Lower leg skin (tissue), 4 donors: Measurements from ENCODE around the gene ZKSCAN2. TPM values are rescaled to one million over a fixed set of nuclear protein-coding genes. Genes with fewer than 3 reads are reported as not detected.

ENCODE experiments used
- DNase-seq, 2 donors: peaks; one replicate each; pipeline ENCODE4 v3.0.0-alpha.2; 2019; ENCODE audit warnings: low spot score in 2 of 2
- H3K4me3 ChIP-seq: fragments of 200-600 bp; sonication (generic); 2 replicates; pipeline ENCODE4 v1.5.1; 2017; ENCODE audit warnings: mild to moderate bottlenecking, low read depth; ENCODE audit not compliant: poor library complexity, severe bottlenecking
- POLR2A ChIP-seq, 2 donors: fragments of 450-650 bp; IDR thresholded peaks; one replicate each; pipeline ENCODE4 v1.6.1; 2016 to 2017; ENCODE audit warnings: antibody characterized with exemption in 2 of 2, mild to moderate bottlenecking in 1 of 2, moderate library complexity in 1 of 2
- WGBS, 2 donors: methylation state at CpG; one replicate each; pipeline ENCODE4 v1.1.5; 2018; 5-methylcytosine and 5-hydroxymethylcytosine counted together
- intact Hi-C: fragments of 100-400 bp; cut with DNase I; formaldehyde crosslinking; loops from one replicate; pipeline ENCODE4 v1.15.0; 2023; ENCODE audit warnings: low total_unique reads
- total RNA-seq, 4 donors: library from RNA; depleted of rRNA; stranded (reverse); fragments of >200 nt; gene quantifications; one replicate each; pipeline ENCODE4 v1.1.0, GENCODE V29; 2016
- TF ChIP-seq, protein P1 (sequence below), 3 donors: fragments of 450-650 bp; IDR thresholded peaks; one replicate each; pipeline ENCODE4 v1.5.1; 2016; ENCODE audit warnings: antibody characterized with exemption in 3 of 3, mild to moderate bottlenecking in 3 of 3, moderate library complexity in 2 of 3

The ZKSCAN2 gene
- total RNA-seq, 4 donors from 2014 or later, result 0.76 to 2.4 (median 1.6) TPM

GRCh38 chr16:25222959-25223358, 34.7 kb downstream of the ZKSCAN2 start:
- WGBS, 2 donors, result 64 to 69% methylated on average over 8 of the region's 8 CpGs
- no peak for DNase-seq
- H3K4me3 ChIP-seq, result no peak overlapping the region
- intact Hi-C loops, result loop anchor here (5.0 kb wide), 1 partner anchor 166 kb away; no protein-coding TSS in a partner anchor
- TF ChIP-seq, protein P1, sequence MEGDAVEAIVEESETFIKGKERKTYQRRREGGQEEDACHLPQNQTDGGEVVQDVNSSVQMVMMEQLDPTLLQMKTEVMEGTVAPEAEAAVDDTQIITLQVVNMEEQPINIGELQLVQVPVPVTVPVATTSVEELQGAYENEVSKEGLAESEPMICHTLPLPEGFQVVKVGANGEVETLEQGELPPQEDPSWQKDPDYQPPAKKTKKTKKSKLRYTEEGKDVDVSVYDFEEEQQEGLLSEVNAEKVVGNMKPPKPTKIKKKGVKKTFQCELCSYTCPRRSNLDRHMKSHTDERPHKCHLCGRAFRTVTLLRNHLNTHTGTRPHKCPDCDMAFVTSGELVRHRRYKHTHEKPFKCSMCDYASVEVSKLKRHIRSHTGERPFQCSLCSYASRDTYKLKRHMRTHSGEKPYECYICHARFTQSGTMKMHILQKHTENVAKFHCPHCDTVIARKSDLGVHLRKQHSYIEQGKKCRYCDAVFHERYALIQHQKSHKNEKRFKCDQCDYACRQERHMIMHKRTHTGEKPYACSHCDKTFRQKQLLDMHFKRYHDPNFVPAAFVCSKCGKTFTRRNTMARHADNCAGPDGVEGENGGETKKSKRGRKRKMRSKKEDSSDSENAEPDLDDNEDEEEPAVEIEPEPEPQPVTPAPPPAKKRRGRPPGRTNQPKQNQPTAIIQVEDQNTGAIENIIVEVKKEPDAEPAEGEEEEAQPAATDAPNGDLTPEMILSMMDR (IDR thresholded peaks at IDR 0.05), result no peak
- no peak for TF ChIP-seq POLR2A (IDR thresholded peaks at IDR 0.05)

GRCh38 chr16:25219070-25219737, 38.4 kb downstream of the ZKSCAN2 start:
- intact Hi-C loops, result no loop called here
- 87 to 88% methylated on average over 3 of the region's 3 CpGs for WGBS, 2 donors
- DNase-seq, result no peak
- no peak for TF ChIP-seq POLR2A (IDR thresholded peaks at IDR 0.05)
- TF ChIP-seq, protein P1 (IDR thresholded peaks at IDR 0.05), result no peak
- no peak overlapping the region for H3K4me3 ChIP-seq

DNA sequence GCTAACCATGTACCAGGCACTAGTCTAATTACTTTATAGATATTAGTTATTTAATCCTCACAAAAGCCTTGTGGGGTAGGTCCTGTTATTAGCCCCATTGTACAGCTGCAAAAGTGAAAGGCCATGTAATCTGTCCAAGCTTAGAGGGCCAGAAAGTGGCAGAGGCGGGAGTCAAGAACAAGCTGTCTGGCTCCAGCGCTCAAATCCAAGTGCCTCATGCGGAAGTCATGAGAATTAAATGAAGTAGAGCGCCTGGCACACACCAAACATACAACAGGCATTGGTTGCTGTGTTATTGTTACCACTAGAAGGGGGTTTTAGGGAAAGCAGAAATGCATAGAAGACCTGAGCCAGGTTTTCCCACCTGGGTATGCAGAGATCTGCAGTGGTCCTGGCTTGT, 39.7 kb downstream of the ZKSCAN2 start:
- H3K4me3 ChIP-seq, result no peak overlapping the region
- DNase-seq, result no peak
- TF ChIP-seq, protein P1 (IDR thresholded peaks at IDR 0.05), result no peak
- TF ChIP-seq POLR2A (IDR thresholded peaks at IDR 0.05), result no peak
- intact Hi-C loops, result no loop called here
- 91 to 93% methylated on average over 4 of the region's 4 CpGs for WGBS, 2 donors

DNA sequence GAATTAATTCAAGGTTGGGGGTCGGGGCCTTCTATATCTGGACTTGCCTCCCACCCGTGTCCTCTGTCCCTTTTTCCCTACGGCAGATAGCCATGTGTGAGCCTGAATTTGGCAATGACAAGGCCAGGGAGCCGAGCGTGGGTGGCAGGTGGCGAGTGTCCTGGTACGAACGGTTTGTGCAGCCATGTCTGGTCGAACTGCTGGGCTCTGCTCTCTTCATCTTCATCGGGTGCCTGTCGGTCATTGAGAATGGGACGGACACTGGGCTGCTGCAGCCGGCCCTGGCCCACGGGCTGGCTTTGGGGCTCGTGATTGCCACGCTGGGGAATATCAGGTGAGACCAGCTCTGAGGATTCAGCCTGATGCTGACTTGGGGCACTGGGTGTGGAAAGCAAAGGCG, 40.5 kb downstream of the ZKSCAN2 start:
- WGBS, 2 donors, result 82 to 87% methylated on average over 16 to 17 of the region's 17 CpGs
- no peak overlapping the region for H3K4me3 ChIP-seq
- intact Hi-C loops, result no loop called here
- DNase-seq, result no peak
- TF ChIP-seq, protein P1 (IDR thresholded peaks at IDR 0.05), result no peak
- no peak for TF ChIP-seq POLR2A (IDR thresholded peaks at IDR 0.05)

- intact Hi-C loops, result no loop called here
- H3K4me3 ChIP-seq, result no peak overlapping the region
- WGBS, 2 donors, result 71 to 82% methylated on average over 6 of the region's 6 CpGs
- TF ChIP-seq, protein P1 (IDR thresholded peaks at IDR 0.05), result no peak
- no peak for TF ChIP-seq POLR2A (IDR thresholded peaks at IDR 0.05)
- DNase-seq, result no peak
These were observed 43.8 kb downstream of the ZKSCAN2 start for GRCh38 chr16:25213709-25214397.
